ENCODE measurements around the gene PKIG.

The PKIG gene

GRCh38 chr20:44596876-44597275, 14.5 kb downstream of the PKIG start:
- DNase-seq (ENCODE audit: low spot score): no peak

- no peak for DNase-seq (ENCODE audit: low spot score)
Measured at GRCh38 chr20:44597516-44597915, 15.1 kb downstream of the PKIG start.

GRCh38 chr20:44597930-44598329, 15.6 kb downstream of the PKIG start:
- DNase-seq (ENCODE audit: low spot score): no peak

GRCh38 chr20:44598423-44599305, 16.3 kb downstream of the PKIG start:
- no peak for DNase-seq (ENCODE audit: low spot score)

- no peak for DNase-seq (ENCODE audit: low spot score)
Measured at GRCh38 chr20:44599715-44600114, 17.3 kb downstream of the PKIG start.

GRCh38 chr20:44600301-44600700, 17.9 kb downstream of the PKIG start:
- DNase-seq (ENCODE audit: low spot score): no peak

GRCh38 chr20:44600758-44601201, 18.4 kb downstream of the PKIG start:
- DNase-seq (ENCODE audit: low spot score): no peak

GRCh38 chr20:44601236-44601671, 18.9 kb downstream of the PKIG start:
- DNase-seq (ENCODE audit: low spot score): no peak

- no peak for DNase-seq (ENCODE audit: low spot score)
Measured at GRCh38 chr20:44601801-44602204, 19.4 kb downstream of the PKIG start.

GRCh38 chr20:44603327-44603726, 20.9 kb downstream of the PKIG start:
- peak; percentile 47 for DNase-seq (ENCODE audit: low spot score)

- no peak for DNase-seq (ENCODE audit: low spot score)
Measured at GRCh38 chr20:44606725-44607441, 24.5 kb downstream of the PKIG start.

- DNase-seq (ENCODE audit: low spot score): no peak
Measured at GRCh38 chr20:44609006-44609515, 26.7 kb downstream of the PKIG start.

GRCh38 chr20:44609516-44610312, 27.3 kb downstream of the PKIG start:
- DNase-seq (ENCODE audit: low spot score): peak; percentile 92

- DNase-seq (ENCODE audit: low spot score): no peak
Measured at GRCh38 chr20:44610313-44610962, 28.1 kb downstream of the PKIG start.

GRCh38 chr20:44613575-44613974, 31.2 kb downstream of the PKIG start:
- DNase-seq (ENCODE audit: low spot score): no peak

GRCh38 chr20:44614525-44614924, 32.1 kb downstream of the PKIG start:
- no peak for DNase-seq (ENCODE audit: low spot score)

- peak; percentile 38 for DNase-seq (ENCODE audit: low spot score)
Measured at GRCh38 chr20:44615169-44615791, 32.9 kb downstream of the PKIG start.

GRCh38 chr20:44615876-44616603, 33.7 kb downstream of the PKIG start:
- no peak for DNase-seq (ENCODE audit: low spot score)

GRCh38 chr20:44616604-44616964, 34.2 kb downstream of the PKIG start:
- DNase-seq (ENCODE audit: low spot score): peak; percentile 49

GRCh38 chr20:44618318-44618731, 35.9 kb downstream of the PKIG start:
- no peak for DNase-seq (ENCODE audit: low spot score)
